SK-N-MC (cell line): Measurements from ENCODE around the gene HRC.

Source experiments
- DNase-seq: peaks from one replicate; pipeline ENCODE4 v3.0.0-alpha.2; 2011; ENCODE audit warnings: low read depth, low spot score
- H3K27ac ChIP-seq: fragments of 200-600 bp; sonication (generic); 2 replicates; pipeline ENCODE4 v1.5.1; 2016; ENCODE audit warnings: mixed run types
- H3K36me3 ChIP-seq: fragments of 200-600 bp; sonication (generic); 2 replicates; pipeline ENCODE4 v1.6.1; 2017; ENCODE audit warnings: antibody characterized with exemption, low read length, mixed read lengths; ENCODE audit not compliant: insufficient read depth
- H3K4me3 ChIP-seq: fragments of 200-600 bp; sonication (generic); 2 replicates; pipeline ENCODE4 v1.5.1; 2016
- H3K9ac ChIP-seq: fragments of 200-600 bp; sonication (generic); 2 replicates; pipeline ENCODE4 v1.8.0; 2017; ENCODE audit warnings: mixed run types, mixed read lengths; ENCODE audit not compliant: insufficient read length
- H3K9me3 ChIP-seq: fragments of 200-600 bp; sonication (generic); 2 replicates; pipeline ENCODE4 v1.6.1; 2017; ENCODE audit warnings: low read depth, mild to moderate bottlenecking, antibody characterized with exemption, low read length, moderate library complexity, mixed read lengths
- EZH2 ChIP-seq: fragments of 200-600 bp; sonication (generic); IDR thresholded peaks from one replicate; pipeline ENCODE4 v1.6.1; 2017; ENCODE audit warnings: antibody characterized with exemption
- FOXP2 ChIP-seq: optimal IDR thresholded peaks from 2 replicates; pipeline ENCODE3; 2011; ENCODE audit warnings: mild to moderate bottlenecking, moderate library complexity; ENCODE audit not compliant: insufficient read depth; ENCODE audit errors: extremely low read length, control extremely low read depth
- POLR2AphosphoS5 ChIP-seq: IDR thresholded peaks from 2 replicates; pipeline ENCODE4 v1.6.1; 2012; ENCODE audit warnings: mild to moderate bottlenecking, low read depth, low read length, borderline replicate concordance

The HRC gene

DNA sequence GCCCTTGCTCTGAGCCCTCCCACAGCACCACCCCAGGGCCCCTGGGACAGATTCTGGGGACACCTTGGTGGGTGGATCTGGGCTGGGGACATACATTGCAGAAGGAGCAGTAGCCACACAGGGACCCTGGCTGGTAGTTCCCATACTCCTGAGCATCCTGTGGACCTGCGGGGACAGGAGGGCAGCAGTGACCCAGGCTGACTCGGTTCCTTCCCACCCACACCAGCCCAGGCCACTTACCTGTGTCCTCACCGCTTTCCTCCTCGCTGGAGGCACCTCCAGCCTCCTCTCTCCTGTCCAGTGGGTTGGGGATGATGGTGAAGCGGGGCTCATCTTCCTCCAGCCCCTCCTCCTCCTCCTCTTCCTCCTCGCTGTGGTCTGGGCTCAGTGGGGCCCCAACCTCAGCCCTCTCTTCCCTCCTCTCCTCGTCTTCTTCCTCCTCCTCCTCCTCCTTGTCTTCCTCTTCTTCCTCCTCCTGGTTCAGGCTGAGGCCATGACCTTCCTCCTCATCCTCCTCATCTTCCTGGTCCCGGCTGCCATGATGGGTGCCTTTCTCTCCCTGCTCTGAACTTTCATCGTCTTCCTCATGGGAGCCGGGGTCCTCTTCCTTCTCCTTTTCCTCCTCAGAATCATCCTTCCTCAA, 1.9 kb downstream of the HRC start:
- H3K9me3 ChIP-seq = no peaks in the 10 kb centered on the region
- H3K36me3 ChIP-seq = no peaks in the 10 kb centered on the region
- no peak overlapping the region for H3K9ac ChIP-seq
- DNase-seq = no peak
- TF ChIP-seq FOXP2 = no peak
- no peak for TF ChIP-seq POLR2AphosphoS5
- no peak for TF ChIP-seq EZH2
- H3K4me3 ChIP-seq = no peak overlapping the region
- H3K27ac ChIP-seq = no peak overlapping the region

DNA sequence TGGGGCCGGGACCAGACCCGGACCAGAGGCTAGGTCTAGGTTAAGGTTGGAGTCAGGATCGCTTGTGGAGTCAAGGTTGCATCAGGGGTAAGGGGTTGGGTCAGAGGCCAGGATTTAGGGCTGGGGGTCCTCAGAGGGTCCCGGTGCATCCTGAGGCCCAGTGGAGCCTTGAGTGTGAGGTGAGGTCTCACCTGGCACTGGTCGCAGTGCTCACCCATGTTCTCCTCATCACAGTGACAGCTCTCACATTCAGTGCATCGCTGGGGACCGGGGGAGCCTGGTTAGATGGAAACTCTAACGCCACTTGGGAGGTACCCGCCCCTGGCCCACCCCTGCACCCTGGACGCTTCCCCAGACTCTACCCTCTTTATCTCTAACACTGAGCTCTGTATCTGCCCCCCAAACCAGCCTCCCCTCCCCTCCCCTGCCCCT, 3.1 kb downstream of the HRC start:
- no peaks in the 10 kb centered on the region for H3K9me3 ChIP-seq
- no peak for DNase-seq
- TF ChIP-seq FOXP2 = no peak
- no peak for TF ChIP-seq EZH2
- TF ChIP-seq POLR2AphosphoS5 = no peak
- peak overlapping the region; percentile 99 for H3K4me3 ChIP-seq
- H3K9ac ChIP-seq = no peak overlapping the region
- no peak overlapping the region for H3K27ac ChIP-seq
- no peaks in the 10 kb centered on the region for H3K36me3 ChIP-seq

DNA sequence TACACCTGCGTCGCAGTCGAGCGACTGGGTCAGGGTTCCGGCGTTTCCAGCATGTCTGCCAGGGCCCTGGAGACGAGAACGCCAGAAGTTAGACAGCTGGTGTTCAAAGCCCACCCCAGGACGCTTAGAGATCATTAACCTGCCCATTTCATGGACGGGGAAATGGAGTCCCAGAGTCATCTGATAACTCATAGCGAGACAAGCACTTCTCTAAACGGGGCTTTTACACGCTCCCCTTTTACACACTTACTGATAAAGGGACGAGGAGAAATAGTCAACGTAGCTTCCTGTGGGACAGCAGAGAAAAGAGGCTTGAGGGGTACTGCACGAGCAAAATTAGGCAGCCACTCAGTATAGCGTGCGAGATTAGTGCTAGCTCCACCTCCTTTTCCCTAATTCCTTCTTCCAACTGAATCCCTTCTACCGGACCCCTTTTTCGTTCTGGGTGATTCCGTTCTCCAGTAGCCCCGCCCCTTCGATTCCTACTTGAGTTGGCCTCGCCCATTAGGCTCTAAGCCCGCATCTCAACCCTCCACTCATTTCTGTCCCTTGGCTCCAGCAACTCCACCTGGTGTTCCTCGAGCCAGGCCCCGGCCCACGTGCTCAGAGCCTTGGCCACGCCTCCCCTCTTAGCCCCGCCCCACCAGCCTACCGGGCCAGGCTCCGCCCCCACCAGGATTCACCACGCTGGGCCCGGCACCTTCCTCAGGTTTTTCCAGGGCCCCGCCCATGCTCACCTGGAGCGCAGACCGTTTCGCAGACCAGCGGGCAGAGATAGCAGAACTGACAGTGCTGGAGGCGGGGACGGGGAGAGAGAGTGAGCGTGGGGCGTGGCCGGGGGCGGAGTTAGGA, 3.7 kb downstream of the HRC start:
- Histone ChIP-seq H3K4me3 (peak overlapping the region; percentile 99), H3K9ac (peak overlapping the region; percentile 12), H3K9me3 (no peaks in the 10 kb centered on the region), H3K36me3 (no peaks in the 10 kb centered on the region), H3K27ac (peak overlapping the region; percentile 85; the same call in 1 of the 2 replicates)
- TF ChIP-seq POLR2AphosphoS5 = peak; percentile 67
- no peak for TF ChIP-seq EZH2
- TF ChIP-seq FOXP2 = no peak
- DNase-seq = peak; percentile 70

DNA sequence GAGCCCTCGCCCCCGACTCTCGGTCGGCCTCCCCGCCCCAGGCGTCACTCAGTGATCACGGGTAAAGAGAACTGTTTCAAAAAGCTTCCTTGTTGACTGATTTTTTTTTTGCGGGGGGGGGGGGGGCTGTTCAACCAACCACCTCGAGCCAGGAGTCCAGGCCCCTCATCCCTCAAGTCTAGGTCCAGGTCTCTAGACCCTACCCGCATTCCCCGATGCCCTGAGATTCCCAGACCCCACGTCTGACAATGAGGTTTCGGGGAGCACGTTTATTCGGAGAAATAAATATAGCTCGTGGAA, 4.3 kb downstream of the HRC start:
- no peak for DNase-seq

DNA sequence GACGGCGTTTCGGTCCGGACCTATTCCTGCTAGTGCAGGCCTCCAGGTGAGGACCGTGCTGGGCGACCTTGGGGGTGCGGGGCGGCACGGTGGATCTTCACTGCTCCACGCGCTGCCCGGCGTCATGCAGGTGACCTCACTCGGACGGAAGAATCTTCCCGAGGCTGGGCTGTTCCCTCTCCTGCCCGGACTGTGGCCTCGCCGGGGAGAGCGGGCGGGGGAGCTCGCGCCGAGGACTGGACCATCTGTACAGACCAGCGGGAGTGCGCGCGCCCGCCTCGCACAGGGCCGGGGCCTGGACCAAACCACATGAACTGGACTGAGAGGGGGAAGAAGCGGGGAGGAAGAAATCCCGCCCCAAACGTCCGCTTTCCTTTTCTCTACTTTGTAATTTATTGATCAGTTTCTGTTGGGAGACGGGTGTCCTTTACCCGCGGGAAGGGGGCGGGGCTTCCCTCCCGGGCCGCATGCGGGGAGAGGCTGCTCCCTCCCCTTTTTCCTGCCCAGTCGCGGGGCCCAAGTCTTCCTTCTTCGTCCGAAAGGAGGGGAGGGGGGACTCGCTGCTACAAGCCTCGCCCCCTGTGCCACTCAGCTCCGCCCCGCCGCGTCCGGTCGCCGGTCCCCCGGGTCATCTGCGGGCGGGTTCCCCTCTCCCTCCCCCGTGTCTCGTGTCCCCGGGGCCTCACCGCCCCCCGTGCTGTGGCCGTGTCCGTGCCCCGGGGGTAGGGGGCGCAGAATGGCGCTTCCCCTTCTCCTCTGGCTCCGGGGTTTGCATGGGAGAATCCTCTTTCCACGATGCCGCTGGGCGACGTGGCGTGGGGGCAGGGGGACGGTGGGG, 4.9 kb downstream of the HRC start:
- Histone ChIP-seq H3K4me3 (peak overlapping the region; percentile 99), H3K36me3 (peaks cover 4% of the 10 kb centered on the region), H3K9ac (peak overlapping the region; percentile 91), H3K27ac (peak overlapping the region; percentile 85), H3K9me3 (no peaks in the 10 kb centered on the region)
- no peak for DNase-seq
- no peak for TF ChIP-seq FOXP2
- peak; percentile 21 for TF ChIP-seq POLR2AphosphoS5

More for the DNA sequence above, 4.3 kb downstream of the HRC start:
- peak overlapping the region; percentile 91 for H3K9ac ChIP-seq
- no peaks in the 10 kb centered on the region; the same call in 1 of the 2 replicates for H3K36me3 ChIP-seq
- TF ChIP-seq EZH2 = no peak
- TF ChIP-seq POLR2AphosphoS5 = no peak
- no peak for TF ChIP-seq FOXP2
- H3K27ac ChIP-seq = peak overlapping the region; percentile 85
- H3K9me3 ChIP-seq = no peaks in the 10 kb centered on the region
- H3K4me3 ChIP-seq = peak overlapping the region; percentile 99

GRCh38 chr19:49149652-49150105, 5.5 kb downstream of the HRC start:
- TF ChIP-seq POLR2AphosphoS5 (peak; percentile 64), FOXP2 (no peak)
- peak; percentile 74 for DNase-seq
- peak overlapping the region; percentile 99 for H3K4me3 ChIP-seq
- peak overlapping the region; percentile 91 for H3K9ac ChIP-seq
- no peaks in the 10 kb centered on the region for H3K9me3 ChIP-seq
- peak overlapping the region; percentile 85 for H3K27ac ChIP-seq
- H3K36me3 ChIP-seq = peaks cover 8% of the 10 kb centered on the region

- TF ChIP-seq POLR2AphosphoS5 = peak; percentile 77
- no peak for TF ChIP-seq FOXP2
- H3K9me3 ChIP-seq = no peaks in the 10 kb centered on the region
- DNase-seq = peak; percentile 76
- H3K36me3 ChIP-seq = peaks cover 8% of the 10 kb centered on the region
- H3K9ac ChIP-seq = peak overlapping the region; percentile 91
- peak overlapping the region; percentile 99 for H3K4me3 ChIP-seq
- H3K27ac ChIP-seq = peak overlapping the region; percentile 85
Measured at GRCh38 chr19:49148784-49149651, 6.2 kb downstream of the HRC start.
